ENCODE results near the gene EID2B.

DNA sequence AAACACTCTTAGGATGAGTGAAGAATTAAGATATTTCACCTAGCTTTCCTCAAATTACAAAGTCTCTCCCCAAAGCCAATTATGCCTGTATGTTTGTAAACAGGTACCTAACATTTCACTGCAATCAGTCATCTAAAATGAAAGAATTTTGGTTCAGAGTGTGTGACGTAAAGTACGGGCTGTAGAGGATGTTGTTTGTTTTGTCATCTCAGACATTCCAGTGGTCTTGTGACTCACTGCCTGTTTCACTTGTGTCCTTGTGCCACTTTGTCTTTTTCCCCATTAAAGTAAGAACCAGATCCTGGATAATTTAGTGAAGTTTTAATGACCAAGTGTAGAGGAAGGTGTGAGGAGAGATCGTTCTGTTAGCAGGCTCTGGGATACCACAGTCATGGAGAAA is 36.0 kb upstream of the EID2B start:
- TF ChIP-seq POLR2A (IDR thresholded peaks at IDR 0.05; ENCODE audit: low read length) (no peak), GATA1 (IDR thresholded peaks at IDR 0.05; ENCODE audit: low read depth, low read length) (no peak)

Measured in erythroblast (primary cell).